NCI-H1417 treated with DMSO at 0.1 percent for 48 hours (cell line): ENCODE measurements around the gene MSH4.
"Not testable (repeated sequence)": the region's sequence is repeated elsewhere in the genome, so short reads cannot be mapped to it uniquely, and the experiment has no call there.

Experiments
- DNase-seq: peaks from one replicate; lab custom pipeline; 2025; lab: John Stamatoyannopoulos, UW

The MSH4 gene

GRCh38 chr1:75797273-75797588, 549 bp downstream of the MSH4 start:
- DNase-seq = no peak

- no peak for DNase-seq
Measured at GRCh38 chr1:75797606-75798216, 1.0 kb downstream of the MSH4 start.

DNA sequence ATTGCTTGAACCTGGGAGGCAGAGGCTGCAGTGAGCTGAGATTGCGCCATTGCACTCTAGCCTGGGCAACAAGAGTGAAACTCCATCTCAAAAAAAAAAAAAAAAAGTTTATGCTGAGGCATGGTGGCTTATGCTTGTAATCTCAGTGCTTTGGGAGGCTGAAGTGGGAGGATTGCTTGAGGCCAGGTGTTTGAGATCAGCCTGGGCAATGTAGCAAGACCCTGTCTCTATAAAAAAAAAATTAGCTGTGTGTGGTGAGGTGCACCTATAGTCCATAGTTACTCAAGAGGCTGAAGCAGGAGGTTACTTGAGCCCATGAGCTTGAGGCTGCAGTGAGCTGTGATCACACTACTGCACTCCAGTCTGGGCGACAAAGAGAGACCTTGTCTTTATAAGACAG, 4.8 kb downstream of the MSH4 start:
- DNase-seq = not testable (repeated sequence)

- no peak for DNase-seq
Measured at GRCh38 chr1:75808921-75809320, 12.2 kb downstream of the MSH4 start.

- DNase-seq = not testable (repeated sequence)
Measured at GRCh38 chr1:75810113-75810512, 13.4 kb downstream of the MSH4 start.

GRCh38 chr1:75811211-75811981, 14.7 kb downstream of the MSH4 start:
- no peak for DNase-seq

GRCh38 chr1:75812065-75812464, 15.4 kb downstream of the MSH4 start:
- DNase-seq = no peak

DNA sequence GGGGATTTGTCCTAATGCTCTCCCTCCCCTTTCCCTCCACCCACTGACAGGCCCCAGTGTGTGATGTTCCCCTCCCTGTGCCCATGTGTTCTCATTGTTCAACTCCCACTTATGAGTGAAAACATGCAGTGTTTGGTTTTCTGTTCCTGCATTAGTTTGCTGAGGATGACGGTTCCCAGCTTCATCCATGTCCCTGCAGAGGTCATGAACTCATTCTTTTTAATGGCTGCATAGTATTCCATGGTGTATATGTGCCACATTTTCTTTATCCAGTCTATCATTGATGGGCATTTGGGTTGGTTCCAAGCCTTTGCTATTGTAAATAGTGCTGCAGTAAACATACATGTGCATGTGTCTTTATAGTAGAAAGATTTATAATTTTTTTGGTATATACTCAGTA, 26.9 kb downstream of the MSH4 start:
- not testable (repeated sequence) for DNase-seq

DNA sequence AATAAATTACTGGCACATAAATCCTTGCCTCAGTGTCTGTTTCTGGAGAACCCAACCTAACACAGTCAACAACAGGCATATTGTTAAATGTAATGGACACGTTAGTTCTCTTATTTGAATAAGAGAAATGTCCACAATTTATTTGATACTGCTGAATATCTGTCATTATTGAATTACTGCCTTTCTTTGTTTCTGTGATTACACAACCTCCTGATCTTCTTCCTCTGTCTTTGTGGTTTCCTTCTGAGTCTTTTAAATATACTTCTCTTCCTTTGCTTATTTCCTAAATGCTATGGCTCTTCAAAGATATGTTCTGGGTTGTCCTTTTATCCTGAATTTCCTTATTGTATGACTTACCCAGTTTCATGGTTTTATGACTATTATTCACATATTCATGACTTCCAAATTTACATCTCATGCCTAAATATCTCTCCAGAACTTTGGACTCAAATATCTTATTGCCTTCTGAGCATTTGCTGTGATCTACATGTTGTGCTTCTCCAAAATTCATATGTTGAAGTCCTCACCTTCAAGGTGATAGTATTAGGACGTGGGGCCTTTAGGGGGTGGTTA, 39.9 kb downstream of the MSH4 start:
- DNase-seq = no peak

GRCh38 chr1:75838079-75838478, 41.4 kb downstream of the MSH4 start:
- no peak for DNase-seq

GRCh38 chr1:75841421-75841820, 44.7 kb downstream of the MSH4 start:
- DNase-seq = no peak

DNA sequence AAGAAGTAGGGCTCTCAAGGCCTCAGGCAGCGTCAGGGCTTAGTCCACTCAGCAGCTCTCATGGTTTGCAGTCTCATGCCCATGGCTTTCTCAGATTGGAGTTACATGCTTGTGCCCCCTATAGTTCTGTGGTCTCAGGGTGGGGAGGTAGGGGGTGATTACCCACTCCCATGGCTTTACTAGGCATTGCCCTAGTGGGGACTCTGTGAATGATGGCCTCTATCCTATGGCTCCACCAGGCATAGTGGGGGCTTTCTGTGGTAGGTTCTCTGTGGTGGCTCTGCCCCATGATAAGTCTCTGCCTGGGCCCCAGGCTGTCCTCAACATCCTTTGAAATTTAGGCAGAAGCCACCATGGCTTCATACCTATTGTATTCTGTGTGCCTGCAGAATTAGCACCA, 48.9 kb downstream of the MSH4 start:
- DNase-seq = no peak

DNA sequence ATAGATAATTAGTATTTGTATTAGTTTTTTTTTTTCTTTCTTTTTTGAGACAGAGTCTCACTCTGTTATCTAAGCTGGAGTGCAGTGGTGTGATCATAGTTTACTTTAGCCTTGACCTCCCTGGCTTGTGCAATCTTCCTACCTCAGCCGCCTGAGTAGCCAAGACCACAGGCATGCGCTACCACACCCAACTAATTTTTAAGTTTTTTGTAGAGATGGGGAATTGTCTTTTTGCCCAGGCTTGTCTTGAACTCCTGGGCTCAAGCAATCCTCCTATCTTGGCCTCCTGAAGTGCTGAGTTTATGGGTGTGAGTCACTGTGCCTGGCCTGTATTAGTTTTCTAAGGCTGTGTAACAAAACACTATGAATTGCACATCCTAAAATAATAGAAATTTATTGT, 58.3 kb downstream of the MSH4 start:
- DNase-seq = no peak

DNA sequence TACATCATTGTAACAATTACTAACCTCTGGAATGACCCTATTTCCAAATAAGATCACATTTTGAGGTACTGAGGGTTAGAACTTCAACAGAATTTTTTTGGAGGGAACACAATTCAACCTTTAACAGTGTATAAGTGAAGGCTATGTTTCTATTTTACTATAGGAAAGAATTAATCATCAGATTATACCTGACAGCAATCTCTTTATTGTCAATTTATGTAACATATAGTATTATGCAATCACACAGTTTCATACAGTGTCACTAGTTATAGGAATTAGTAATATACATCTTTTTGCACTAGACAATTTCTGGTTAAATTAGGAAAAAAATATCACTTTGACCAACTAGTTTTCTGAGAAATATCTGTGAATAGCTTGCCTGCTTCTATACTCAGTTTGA, 59.1 kb downstream of the MSH4 start:
- DNase-seq = no peak

DNA sequence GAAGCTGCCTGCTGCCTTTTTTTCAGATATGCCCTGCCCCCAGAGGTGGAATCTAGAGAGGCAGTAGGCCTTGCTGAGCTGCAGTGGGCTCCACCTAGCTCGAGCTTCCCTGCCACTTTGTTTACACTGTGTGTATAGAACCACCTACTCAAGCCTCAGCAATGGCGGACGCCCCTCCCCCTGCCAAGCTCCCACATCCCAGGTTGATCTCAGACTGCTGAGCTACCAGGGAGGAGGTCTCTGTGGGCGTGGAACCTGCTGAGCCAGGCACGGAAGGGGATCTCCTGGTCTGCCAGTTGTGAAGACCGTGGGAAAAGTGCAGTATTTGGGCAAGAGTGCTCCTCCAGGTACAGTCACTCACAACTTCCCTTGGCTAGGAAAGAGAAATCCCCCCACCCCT, 65.1 kb downstream of the MSH4 start:
- no peak for DNase-seq

DNA sequence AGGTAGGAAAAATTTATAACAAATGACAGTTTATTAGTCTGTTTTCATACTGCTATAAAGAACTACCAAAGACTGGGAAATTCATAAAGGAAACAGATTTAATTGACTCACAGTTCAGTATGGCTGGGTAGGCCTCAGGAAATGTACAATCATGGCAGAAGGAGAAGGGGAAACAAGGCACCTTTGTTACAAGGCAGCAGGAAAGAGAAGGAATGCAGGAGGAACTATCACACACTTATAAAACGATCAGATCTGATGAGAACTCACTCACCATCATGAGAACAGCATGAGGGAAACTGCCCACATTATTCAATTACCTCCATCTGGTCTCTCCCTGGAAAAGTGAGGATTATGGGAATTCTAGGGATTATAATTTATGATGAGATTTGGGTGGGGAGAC, 74.3 kb downstream of the MSH4 start:
- DNase-seq = no peak

GRCh38 chr1:75879985-75880384, 83.3 kb downstream of the MSH4 start:
- DNase-seq = no peak

- DNase-seq = no peak
Measured at GRCh38 chr1:75884437-75884836, 87.8 kb downstream of the MSH4 start.

DNA sequence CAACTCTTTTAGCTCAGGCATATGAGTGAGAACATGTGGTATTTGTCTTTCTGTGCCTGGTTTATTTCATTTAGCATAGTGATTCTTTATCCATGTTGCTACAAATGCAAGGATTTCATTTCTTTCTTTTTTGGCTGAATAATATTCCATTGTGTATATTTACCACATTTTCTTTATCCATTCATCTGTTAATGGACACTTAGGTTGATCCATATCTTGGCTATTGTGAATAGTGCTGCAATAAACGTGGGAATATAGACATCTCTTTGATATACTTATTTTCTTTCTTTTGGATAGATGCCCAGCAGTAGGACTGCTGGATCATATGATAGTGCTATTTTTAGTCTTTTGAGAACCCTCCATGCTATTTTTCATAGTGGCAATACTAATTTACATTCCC, 104.7 kb downstream of the MSH4 start:
- DNase-seq = no peak

DNA sequence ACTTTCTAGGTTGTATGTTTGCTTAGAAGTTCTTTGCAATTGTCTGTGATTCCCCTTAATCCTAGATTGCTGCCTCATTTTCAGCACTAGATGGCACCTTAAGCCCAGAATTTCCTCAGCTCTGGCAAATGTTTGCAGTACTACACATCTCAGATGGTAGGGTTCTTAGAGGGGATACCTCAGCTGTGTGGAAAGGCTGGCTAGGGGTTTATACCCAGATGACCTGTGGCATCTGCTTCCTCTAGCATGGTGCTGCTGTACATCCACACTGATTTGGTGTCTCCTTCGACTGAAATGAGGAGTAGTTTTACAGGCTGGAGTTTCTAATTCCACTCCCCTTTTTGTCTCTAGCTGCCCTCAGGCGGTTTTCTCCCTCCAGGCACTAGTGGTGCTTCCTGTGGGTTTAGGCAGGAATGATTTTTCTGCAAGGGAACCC, 112.1 kb downstream of the MSH4 start:
- DNase-seq = no peak

DNA sequence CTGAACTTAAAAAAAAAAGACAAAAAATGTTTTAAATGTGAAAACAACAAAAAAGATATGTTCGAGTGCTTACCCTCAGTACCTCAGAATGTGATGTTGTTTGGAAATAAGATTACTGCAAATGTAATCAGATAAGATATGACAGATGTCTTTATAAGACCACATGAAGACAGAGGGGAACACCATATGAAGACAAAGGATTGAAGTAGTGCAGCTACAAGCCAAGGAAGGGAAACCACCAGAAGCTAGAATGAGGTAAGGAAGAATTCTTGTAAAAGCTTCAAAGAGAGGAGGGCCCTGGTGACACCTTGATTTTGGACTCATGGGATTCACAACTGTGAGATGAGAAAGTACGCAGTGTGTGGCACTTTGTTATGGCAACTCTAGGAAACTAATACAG, 120.2 kb downstream of the MSH4 start:
- DNase-seq = no peak

- no peak for DNase-seq
Measured at GRCh38 chr1:75922698-75923097, 126.0 kb downstream of the MSH4 start.

GRCh38 chr1:75932304-75932703, 135.6 kb downstream of the MSH4 start, which contains the start of gene ASB17:
TSS of gene ASB17 (minus strand) at chr1:75932404. CDS start at chr1:75932291, 113 bp downstream.
- no peak for DNase-seq

DNA sequence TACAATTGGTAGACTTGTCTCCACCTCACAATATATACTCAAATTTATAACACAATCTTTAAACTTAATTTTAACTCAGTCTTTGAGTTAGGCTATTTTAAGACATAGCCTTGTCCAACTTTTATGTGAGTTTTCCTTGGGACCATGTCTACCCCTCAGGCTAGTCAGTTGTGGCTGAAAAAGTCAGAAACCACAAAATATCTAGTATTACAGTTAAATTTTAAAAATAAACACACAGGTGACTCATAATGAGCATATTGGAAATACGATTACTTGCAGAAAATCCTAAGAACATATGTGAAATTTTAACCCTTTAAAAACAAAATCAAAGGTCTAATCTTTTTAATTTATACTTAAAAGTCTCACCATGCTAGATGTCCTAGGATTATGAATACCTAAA, 140.4 kb downstream of the MSH4 start:
- DNase-seq = no peak
